GM12878 (cell line): ENCODE data around the gene DNAJC7. TPM values are rescaled to one million over a fixed set of nuclear protein-coding genes. Genes with fewer than 3 reads are reported as not detected.

Source experiments
- ASH2L ChIP-seq: fragments of 300-600, 200-600 bp; sonication (generic); IDR thresholded peaks from 2 replicates; pipeline ENCODE4 v1.6.1; 2017; ENCODE audit warnings: low read depth, mild to moderate bottlenecking, borderline replicate concordance
- ATF7 ChIP-seq: fragments of 450-650 bp; IDR thresholded peaks from 2 replicates; pipeline ENCODE4 v1.6.1; 2016; ENCODE audit warnings: low read depth, mild to moderate bottlenecking
- BACH1 ChIP-seq: fragments of 450-650 bp; IDR thresholded peaks from 2 replicates; pipeline ENCODE4 v1.6.1; 2017; ENCODE audit warnings: mild to moderate bottlenecking, borderline replicate concordance
- BRCA1 ChIP-seq: IDR thresholded peaks from 2 replicates; pipeline ENCODE4 v1.6.1; 2011; ENCODE audit warnings: low read depth, low read length, improper control_type of control experiment
- CEBPB ChIP-seq, 2 experiments: fragments of 150-350 bp in 1 of 2; IDR thresholded peaks; 2 replicates each; pipeline ENCODE4 v1.6.1; 2012 to 2014; ENCODE audit warnings: low read depth in 2 of 2, low read length in 2 of 2, borderline replicate concordance in 1 of 2, inconsistent platforms in 1 of 2
- CEBPZ ChIP-seq: fragments of 150-350 bp; IDR thresholded peaks from 2 replicates; pipeline ENCODE4 v1.6.1; 2016; ENCODE audit warnings: low read depth, low read length
- CREB1 ChIP-seq: IDR thresholded peaks from 2 replicates; pipeline ENCODE4 v1.6.1; 2012; ENCODE audit warnings: low read depth, mild to moderate bottlenecking, inconsistent platforms
- E4F1 ChIP-seq: fragments of 450-650 bp; IDR thresholded peaks from 2 replicates; pipeline ENCODE4 v1.6.1; 2018; ENCODE audit warnings: borderline replicate concordance, mild to moderate bottlenecking; ENCODE audit not compliant: partially characterized antibody
- ETV6 ChIP-seq, 2 experiments: fragments of 450-650 bp in 1 of 2; IDR thresholded peaks in 1 of 2; conservative IDR thresholded peaks in 1 of 2; 2 replicates each; pipeline ENCODE4 v1.6.1; 2014; ENCODE audit warnings: antibody characterized with exemption in 1 of 2, borderline replicate concordance in 1 of 2, low read depth in 1 of 2, mild to moderate bottlenecking in 1 of 2, moderate library complexity in 1 of 2
- FOXK2 ChIP-seq: fragments of 450-650 bp; IDR thresholded peaks from 2 replicates; pipeline ENCODE4 v1.6.1; 2017; ENCODE audit warnings: mild to moderate bottlenecking, moderate library complexity
- LARP7 ChIP-seq: fragments of 450-650 bp; IDR thresholded peaks from 2 replicates; pipeline ENCODE4 v1.6.1; 2017; ENCODE audit warnings: mild to moderate bottlenecking
- MYB ChIP-seq: fragments of 150-350 bp; IDR thresholded peaks from 2 replicates; pipeline ENCODE4 v1.6.1; 2014; ENCODE audit warnings: mild to moderate bottlenecking, low read depth, low read length, borderline replicate concordance
- MYC ChIP-seq: IDR thresholded peaks from 2 replicates; pipeline ENCODE4 v1.6.1; 2011; ENCODE audit warnings: mild to moderate bottlenecking, low read length, moderate library complexity, inconsistent platforms; ENCODE audit not compliant: insufficient read depth, insufficient replicate concordance, insufficient read length, severe bottlenecking
- NBN ChIP-seq: fragments of 450-650 bp; IDR thresholded peaks from 2 replicates; pipeline ENCODE4 v1.6.1; 2016
- POLR2AphosphoS5 ChIP-seq: IDR thresholded peaks from 2 replicates; pipeline ENCODE4 v1.6.1; 2011; ENCODE audit warnings: mild to moderate bottlenecking, low read length, inconsistent platforms
- SREBF1 ChIP-seq: IDR thresholded peaks from 2 replicates; pipeline ENCODE4 v1.6.1; 2012; ENCODE audit warnings: mild to moderate bottlenecking, low read length
- TBL1XR1 ChIP-seq: IDR thresholded peaks from 2 replicates; pipeline ENCODE4 v1.6.1; 2012; ENCODE audit warnings: low read depth, low read length, improper control_type of control experiment
- ZNF207 ChIP-seq: fragments of 450-650 bp; IDR thresholded peaks from 2 replicates; pipeline ENCODE4 v1.6.1; 2014; ENCODE audit warnings: antibody characterized with exemption, mild to moderate bottlenecking, borderline replicate concordance
- ZNF622 ChIP-seq: fragments of 450-650 bp; IDR thresholded peaks from 2 replicates; pipeline ENCODE4 v1.6.1; 2017; ENCODE audit warnings: mild to moderate bottlenecking, inconsistent platforms
- ZSCAN29 ChIP-seq: fragments of 450-650 bp; IDR thresholded peaks from 2 replicates; pipeline ENCODE4 v1.6.1; 2017; ENCODE audit warnings: mild to moderate bottlenecking, moderate library complexity
- polyA plus RNA-seq, 11 experiments: library from polyadenylated mRNA; depleted of rRNA in 4 of 11; unstranded in 6 of 11; stranded (reverse) in 5 of 11; fragments of >200 nt; fragmentation: Nextera tagmentation in 4 of 11; fragmentation: Illumina TruSeq in 1 of 11; extraction: Ambion mirVana in 4 of 11; extraction: Trizol in 1 of 11; gene quantifications; 1 replicate in 1 of 11; 2 replicates in 10 of 11; pipeline versions ENCODE4 v1.2.1 to v1.2.3, GENCODE V29; 2011 to 2016; ENCODE audit warnings: inconsistent platforms in 2 of 11, missing spikeins in 2 of 11, low read depth in 1 of 11
- total RNA-seq, 4 experiments: library from RNA; depleted of rRNA in 3 of 4; stranded (reverse); fragments of >200 nt in 3 of 4; fragmentation: Illumina TruSeq in 1 of 4; extraction: Trizol in 1 of 4; gene quantifications; 2 replicates each; pipeline versions ENCODE4 v1.2.1 to v1.2.3, GENCODE V29; 2013 to 2021
- TF ChIP-seq, protein P1 (sequence below): fragments of 450-650 bp; conservative IDR thresholded peaks from 2 replicates; pipeline ENCODE4 v1.6.1; 2017; ENCODE audit warnings: mild to moderate bottlenecking, moderate library complexity
- TF ChIP-seq, protein P2 (sequence below): IDR thresholded peaks from 2 replicates; pipeline ENCODE4 v1.6.1; 2011; ENCODE audit warnings: low read depth, low read length, improper control_type of control experiment, borderline replicate concordance

The DNAJC7 gene
- total and polyA plus RNA-seq, 10 of the 15 experiments (the other 5 are each of a cell fraction or from before 2014, with no cell fraction given) = 60.1 to 173 (median 94.9) TPM

GRCh38 chr17:41965694-41966462, 51.4 kb downstream of the DNAJC7 start (continued):
- TF ChIP-seq TBL1XR1 = no peak
- 0 out of 2 replicates have a peak, but pooled peaks have one; percentile 22 for TF ChIP-seq ZNF207
- no peak for TF ChIP-seq FOXK2
- no peak for TF ChIP-seq BRCA1
- no peak for TF ChIP-seq BACH1
- TF ChIP-seq CEBPB (IDR thresholded peaks at IDR 0.05; ENCODE audit: borderline replicate concordance in 1 of 2, low read depth in 2 of 2, low read length in 2 of 2) = no peak
- no peak for TF ChIP-seq CREB1
- TF ChIP-seq ETV6 (conservative IDR thresholded peaks at IDR 0.05 in 1 of 2, IDR thresholded peaks at IDR 0.05 in 1 of 2; ENCODE audit: borderline replicate concordance in 1 of 2, low read depth in 1 of 2) = no peak
- TF ChIP-seq ZNF622 = no peak
- TF ChIP-seq, protein P1, sequence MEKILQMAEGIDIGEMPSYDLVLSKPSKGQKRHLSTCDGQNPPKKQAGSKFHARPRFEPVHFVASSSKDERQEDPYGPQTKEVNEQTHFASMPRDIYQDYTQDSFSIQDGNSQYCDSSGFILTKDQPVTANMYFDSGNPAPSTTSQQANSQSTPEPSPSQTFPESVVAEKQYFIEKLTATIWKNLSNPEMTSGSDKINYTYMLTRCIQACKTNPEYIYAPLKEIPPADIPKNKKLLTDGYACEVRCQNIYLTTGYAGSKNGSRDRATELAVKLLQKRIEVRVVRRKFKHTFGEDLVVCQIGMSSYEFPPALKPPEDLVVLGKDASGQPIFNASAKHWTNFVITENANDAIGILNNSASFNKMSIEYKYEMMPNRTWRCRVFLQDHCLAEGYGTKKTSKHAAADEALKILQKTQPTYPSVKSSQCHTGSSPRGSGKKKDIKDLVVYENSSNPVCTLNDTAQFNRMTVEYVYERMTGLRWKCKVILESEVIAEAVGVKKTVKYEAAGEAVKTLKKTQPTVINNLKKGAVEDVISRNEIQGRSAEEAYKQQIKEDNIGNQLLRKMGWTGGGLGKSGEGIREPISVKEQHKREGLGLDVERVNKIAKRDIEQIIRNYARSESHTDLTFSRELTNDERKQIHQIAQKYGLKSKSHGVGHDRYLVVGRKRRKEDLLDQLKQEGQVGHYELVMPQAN = no peak
- no peak for TF ChIP-seq ZSCAN29
- TF ChIP-seq LARP7 = no peak
- TF ChIP-seq E4F1 = no peak
- no peak for TF ChIP-seq CEBPZ
- TF ChIP-seq POLR2AphosphoS5 = no peak; the same call in 1 of the 2 replicates
- no peak for TF ChIP-seq SREBF1
- TF ChIP-seq ATF7 = no peak
- TF ChIP-seq, protein P2, sequence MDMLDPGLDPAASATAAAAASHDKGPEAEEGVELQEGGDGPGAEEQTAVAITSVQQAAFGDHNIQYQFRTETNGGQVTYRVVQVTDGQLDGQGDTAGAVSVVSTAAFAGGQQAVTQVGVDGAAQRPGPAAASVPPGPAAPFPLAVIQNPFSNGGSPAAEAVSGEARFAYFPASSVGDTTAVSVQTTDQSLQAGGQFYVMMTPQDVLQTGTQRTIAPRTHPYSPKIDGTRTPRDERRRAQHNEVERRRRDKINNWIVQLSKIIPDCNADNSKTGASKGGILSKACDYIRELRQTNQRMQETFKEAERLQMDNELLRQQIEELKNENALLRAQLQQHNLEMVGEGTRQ = no peak
- TF ChIP-seq ASH2L = no peak
- TF ChIP-seq MYC = no peak
- no peak for TF ChIP-seq MYB
- TF ChIP-seq NBN = peak; percentile 25; the same call in 1 of the 2 replicates
